Measurements from ENCODE around the gene SYNC. TPM values are rescaled to one million over a fixed set of nuclear protein-coding genes. Genes with fewer than 3 reads are reported as not detected.
A peak's percentile ranks its signal among the peaks of the same experiment; 100 is the strongest.

The SYNC gene
- total and polyA plus RNA-seq, 9 of the 15 experiments (the other 6 are each of a cell fraction or from before 2014, with no cell fraction given): 0.49 to 1.1 (median 0.87) TPM

- TF ChIP-seq ATF2 (CRISPR knock-in tag; IDR thresholded peaks at IDR 0.05) (no peak), PCBP1 (IDR thresholded peaks at IDR 0.05; ENCODE audit: low read depth, low read length, poor library complexity, severe bottlenecking) (no peak), SNIP1 (IDR thresholded peaks at IDR 0.05; ENCODE audit: low read depth) (no peak), PRDM10 (IDR thresholded peaks at IDR 0.05; ENCODE audit: partially characterized antibody) (no peak), DNMT1 (IDR thresholded peaks at IDR 0.05) (no peak), RNF2 (IDR thresholded peaks at IDR 0.05) (no peak), HDAC2 (IDR thresholded peaks at IDR 0.05) (no peak), ZNF146 (CRISPR knock-in tag; IDR thresholded peaks at IDR 0.05; ENCODE audit: unreplicated experiment) (no peak), TGIF2 (CRISPR knock-in tag; IDR thresholded peaks at IDR 0.05) (no peak), EHMT2 (IDR thresholded peaks at IDR 0.05) (no peak), HNRNPLL (IDR thresholded peaks at IDR 0.05; ENCODE audit: low read depth, low read length, poor library complexity, severe bottlenecking) (no peak), NRF1 (conservative IDR thresholded peaks at IDR 0.05 in 1 of 2, IDR thresholded peaks at IDR 0.05 in 1 of 2) (0 out of 4 replicates have a peak, but pooled peaks of 1 of the 2 experiments have one; percentile 23), SMC3 (conservative IDR thresholded peaks at IDR 0.05; ENCODE audit: insufficient read depth, low read depth, low read length) (no peak), FOXM1 (IDR thresholded peaks at IDR 0.05; ENCODE audit: low read depth) (no peak), FOXM1 (CRISPR knock-in tag; IDR thresholded peaks at IDR 0.05; ENCODE audit: low read depth) (no peak), NFIC (IDR thresholded peaks at IDR 0.05) (peak; percentile 91), ERF (CRISPR knock-in tag; IDR thresholded peaks at IDR 0.05) (no peak), USF2 (CRISPR knock-in tag; IDR thresholded peaks at IDR 0.05) (no peak), MAZ (CRISPR knock-in tag; conservative IDR thresholded peaks at IDR 0.05 in 1 of 2, IDR thresholded peaks at IDR 0.05 in 1 of 2) (no peak), ZZZ3 (IDR thresholded peaks at IDR 0.05) (no peak), NR2F6 (CRISPR knock-in tag; IDR thresholded peaks at IDR 0.05) (no peak)
- TF ChIP-seq, protein P1, sequence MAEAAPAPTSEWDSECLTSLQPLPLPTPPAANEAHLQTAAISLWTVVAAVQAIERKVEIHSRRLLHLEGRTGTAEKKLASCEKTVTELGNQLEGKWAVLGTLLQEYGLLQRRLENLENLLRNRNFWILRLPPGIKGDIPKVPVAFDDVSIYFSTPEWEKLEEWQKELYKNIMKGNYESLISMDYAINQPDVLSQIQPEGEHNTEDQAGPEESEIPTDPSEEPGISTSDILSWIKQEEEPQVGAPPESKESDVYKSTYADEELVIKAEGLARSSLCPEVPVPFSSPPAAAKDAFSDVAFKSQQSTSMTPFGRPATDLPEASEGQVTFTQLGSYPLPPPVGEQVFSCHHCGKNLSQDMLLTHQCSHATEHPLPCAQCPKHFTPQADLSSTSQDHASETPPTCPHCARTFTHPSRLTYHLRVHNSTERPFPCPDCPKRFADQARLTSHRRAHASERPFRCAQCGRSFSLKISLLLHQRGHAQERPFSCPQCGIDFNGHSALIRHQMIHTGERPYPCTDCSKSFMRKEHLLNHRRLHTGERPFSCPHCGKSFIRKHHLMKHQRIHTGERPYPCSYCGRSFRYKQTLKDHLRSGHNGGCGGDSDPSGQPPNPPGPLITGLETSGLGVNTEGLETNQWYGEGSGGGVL (CRISPR knock-in tag; IDR thresholded peaks at IDR 0.05): no peak
Observed at GRCh38 chr1:32695098-32695904, 7.3 kb downstream of the SYNC start (continued).

Data from K562 (cell line).